Naive thymus-derived CD4-positive, alpha-beta T cell (primary cell): Measurements from ENCODE around the gene GNG13. TPM values are rescaled to one million over a fixed set of nuclear protein-coding genes. Genes with fewer than 3 reads are reported as not detected.

ENCODE experiments used
- ATAC-seq: fragments of 150-1000 bp; cut with Tn5 transposase; 2 replicates; pipeline ENCODE4 v1.10.0; 2021; ENCODE audit warnings: mild to moderate bottlenecking, moderate library complexity
- CTCF ChIA-PET: fragments of 350-600 bp; sonication (Branson Sonifier 250); formaldehyde crosslinking; loops from one replicate; lab custom pipeline; 2021; ENCODE audit warnings: antibody characterized with exemption; lab: Charles Lee
- POLR2A ChIA-PET: fragments of 350-600 bp; sonication (Branson Sonifier 250); formaldehyde crosslinking; loops from one replicate; lab custom pipeline; 2021; ENCODE audit warnings: antibody characterized with exemption, inconsistent platforms; lab: Charles Lee
- DNase-seq, 9 donors: peaks; one replicate each; pipeline versions ENCODE4 v3.0.0 to v3.0.0-alpha.2; 2020 to 2022; ENCODE audit warnings: mixed read lengths in 1 of 9
- H3K27ac ChIP-seq: one replicate; pipeline ENCODE4 v1.7.0; 2013; ENCODE audit warnings: mild to moderate bottlenecking, low read depth, low read length, moderate library complexity
- H3K27me3 ChIP-seq, 2 donors: one replicate each; pipeline ENCODE4 v1.7.0; 2013; ENCODE audit warnings: low read length in 2 of 2, mild to moderate bottlenecking in 2 of 2, moderate library complexity in 2 of 2; ENCODE audit not compliant: control insufficient read depth in 2 of 2, insufficient read depth in 2 of 2
- H3K36me3 ChIP-seq, 3 experiments: 1 replicate in 2 of 3; 2 replicates in 1 of 3; pipeline ENCODE4 v1.7.0; 2013; ENCODE audit warnings: low read length in 3 of 3, mild to moderate bottlenecking in 3 of 3, moderate library complexity in 1 of 3; ENCODE audit not compliant: insufficient read depth in 3 of 3, control insufficient read depth in 2 of 3
- H3K4me1 ChIP-seq, 2 donors: one replicate each; pipeline ENCODE4 v1.7.0; 2013; ENCODE audit warnings: low read length in 2 of 2, mild to moderate bottlenecking in 2 of 2, moderate library complexity in 1 of 2; ENCODE audit not compliant: control insufficient read depth in 2 of 2, insufficient read depth in 2 of 2
- H3K4me3 ChIP-seq: 2 replicates; pipeline ENCODE4 v1.7.0; 2013; ENCODE audit warnings: mild to moderate bottlenecking, low read length
- H3K9me3 ChIP-seq, 3 experiments: 1 replicate in 2 of 3; 2 replicates in 1 of 3; pipeline ENCODE4 v1.7.0; 2013; ENCODE audit warnings: low read length in 3 of 3; ENCODE audit not compliant: control insufficient read depth in 2 of 3
- H3K27ac Mint-ChIP-seq, 9 donors: one replicate each; pipeline ENCODE4 v1.8.0; 2020 to 2022; ENCODE audit warnings: mixed read lengths in 9 of 9, mild to moderate bottlenecking in 8 of 9, moderate library complexity in 5 of 9, inconsistent platforms in 2 of 9
- H3K27me3 Mint-ChIP-seq, 5 donors: one replicate each; pipeline ENCODE4 v1.8.0; 2021 to 2022; ENCODE audit warnings: mixed read lengths in 5 of 5, mild to moderate bottlenecking in 1 of 5
- H3K36me3 Mint-ChIP-seq, 5 donors: one replicate each; pipeline ENCODE4 v1.8.0; 2020 to 2022; ENCODE audit warnings: mixed read lengths in 5 of 5, mild to moderate bottlenecking in 3 of 5, inconsistent platforms in 1 of 5
- H3K4me1 Mint-ChIP-seq, 7 donors: one replicate each; pipeline ENCODE4 v1.8.0; 2020 to 2022; ENCODE audit warnings: mixed read lengths in 7 of 7, mild to moderate bottlenecking in 3 of 7, inconsistent platforms in 1 of 7
- H3K4me3 Mint-ChIP-seq, 10 donors: one replicate each; pipeline ENCODE4 v1.8.0; 2020 to 2022; ENCODE audit warnings: mild to moderate bottlenecking in 10 of 10, mixed read lengths in 10 of 10, moderate library complexity in 6 of 10, inconsistent platforms in 2 of 10
- H3K9me3 Mint-ChIP-seq, 11 donors: one replicate each; pipeline ENCODE4 v1.8.0; 2020 to 2022; ENCODE audit warnings: mixed read lengths in 11 of 11, mild to moderate bottlenecking in 4 of 11, inconsistent platforms in 1 of 11, moderate library complexity in 1 of 11
- intact Hi-C, 2 donors: fragments of 100-400 bp; cut with micrococcal nuclease; formaldehyde crosslinking; loops; one replicate each; pipeline ENCODE4 v1.15.1; 2023
- polyA plus RNA-seq, 2 donors: library from polyadenylated mRNA; unstranded; fragments of 300-500 nt; fragmentation: Illumina TruSeq; gene quantifications; one replicate each; pipeline ENCODE4 v1.2.3, GENCODE V29; 2021
- total RNA-seq, 6 experiments: library from RNA in 5 of 6; stranded (reverse) in 5 of 6; gene quantifications; 1 replicate in 5 of 6; 2 replicates in 1 of 6; pipeline ENCODE4 v1.2.3 and lab custom pipeline; 2021 to 2026

GNG13 gene
- total and polyA plus RNA-seq, 7 experiments from 2014 or later, result not detected

DNA sequence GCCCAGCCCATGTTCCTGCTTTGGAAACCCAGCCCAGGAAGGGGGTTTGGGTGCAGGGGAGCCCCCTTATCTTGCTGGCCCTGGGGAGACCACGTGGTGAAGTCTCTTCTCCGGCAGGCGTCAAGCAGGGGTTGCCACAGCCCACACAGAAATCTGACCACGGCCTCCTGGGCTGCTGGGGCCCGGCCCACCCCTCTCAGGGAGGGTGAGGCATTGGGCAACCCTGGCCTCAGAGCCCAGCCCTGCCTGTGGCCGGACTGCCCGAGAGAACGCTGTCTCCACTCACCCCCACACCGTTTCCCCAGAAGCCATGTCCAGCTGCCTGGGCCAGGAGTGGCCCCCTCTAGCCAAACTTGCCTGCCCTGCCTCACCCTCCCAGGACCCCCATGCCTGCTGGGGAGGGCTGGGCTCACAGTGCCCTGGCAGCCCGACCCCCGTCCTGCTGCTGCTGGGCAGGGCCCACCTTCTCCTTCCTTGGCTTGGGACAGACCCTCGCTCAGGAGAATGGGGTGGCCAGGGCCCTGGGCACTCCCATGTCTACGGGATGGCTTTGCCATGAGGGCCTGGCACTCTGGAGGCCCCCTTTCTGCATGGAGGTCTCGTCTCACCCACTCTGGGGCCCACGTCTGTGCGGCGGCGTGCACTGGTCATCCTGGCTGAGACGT lies 19.1 kb downstream of the GNG13 start:
- H3K4me1 Mint-ChIP-seq, result peaks cover 0 to 7% (median 4%) of the 10 kb centered on the region in 7 donors
- DNase-seq (no peak), ATAC-seq (no peak)
- Histone ChIP-seq H3K27ac (no peak overlapping the region), H3K9me3 (no peaks in the 10 kb centered on the region), H3K36me3 (peaks cover 0 to 9% (median 0%) of the 10 kb centered on the region in 3 experiments), H3K4me3 (no peak overlapping the region), H3K27me3 (no peaks in the 10 kb centered on the region), H3K4me1 (no peaks in the 10 kb centered on the region)
- H3K36me3 Mint-ChIP-seq, result no peaks in the 10 kb centered on the region
- H3K9me3 Mint-ChIP-seq, result peaks cover 0 to 2% (median 0%) of the 10 kb centered on the region in 11 donors
- ChIA-PET POLR2A (no interaction called here), CTCF (no interaction called here)
- H3K27me3 Mint-ChIP-seq, result no peaks in the 10 kb centered on the region
- no peak overlapping the region for H3K4me3 Mint-ChIP-seq
- no peak overlapping the region for H3K27ac Mint-ChIP-seq
- intact Hi-C loops, result no loop called here

DNA sequence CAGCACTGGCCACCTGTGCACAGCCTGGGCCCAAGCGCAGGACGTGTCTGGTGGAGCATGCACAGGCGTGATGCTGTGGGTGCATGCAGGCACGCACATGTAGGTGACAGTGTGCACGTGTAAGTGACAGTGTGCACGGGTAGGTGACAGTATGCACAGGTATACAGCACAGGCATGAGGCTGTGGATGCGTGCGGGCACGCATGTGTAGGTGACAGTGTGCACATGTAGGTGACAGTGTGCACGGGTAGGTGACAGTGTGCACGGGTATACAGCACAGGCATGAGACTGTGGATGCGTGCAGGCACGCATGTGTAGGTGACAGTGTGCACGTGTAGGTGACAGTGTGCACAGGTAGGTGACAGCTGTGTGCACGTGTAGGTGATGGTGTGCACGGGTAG lies 20.2 kb downstream of the GNG13 start:
- intact Hi-C loops, result no loop called here
- no peaks in the 10 kb centered on the region for H3K9me3 Mint-ChIP-seq
- no peaks in the 10 kb centered on the region for H3K9me3 ChIP-seq
- H3K36me3 Mint-ChIP-seq, result no peaks in the 10 kb centered on the region
- ChIA-PET POLR2A (no interaction called here), CTCF (no interaction called here)
- H3K27me3 ChIP-seq, result no peaks in the 10 kb centered on the region
- no peak overlapping the region for H3K4me3 Mint-ChIP-seq
- ATAC-seq, result no peak
- H3K4me3 ChIP-seq, result no peak overlapping the region
- no peak overlapping the region for H3K27ac Mint-ChIP-seq
- H3K4me1 ChIP-seq, result no peaks in the 10 kb centered on the region
- H3K36me3 ChIP-seq, result no peaks in the 10 kb centered on the region
- peaks cover 0 to 5% (median 2%) of the 10 kb centered on the region in 7 donors for H3K4me1 Mint-ChIP-seq
- H3K27me3 Mint-ChIP-seq, result no peaks in the 10 kb centered on the region
- H3K27ac ChIP-seq, result no peak overlapping the region
- no peak for DNase-seq

DNA sequence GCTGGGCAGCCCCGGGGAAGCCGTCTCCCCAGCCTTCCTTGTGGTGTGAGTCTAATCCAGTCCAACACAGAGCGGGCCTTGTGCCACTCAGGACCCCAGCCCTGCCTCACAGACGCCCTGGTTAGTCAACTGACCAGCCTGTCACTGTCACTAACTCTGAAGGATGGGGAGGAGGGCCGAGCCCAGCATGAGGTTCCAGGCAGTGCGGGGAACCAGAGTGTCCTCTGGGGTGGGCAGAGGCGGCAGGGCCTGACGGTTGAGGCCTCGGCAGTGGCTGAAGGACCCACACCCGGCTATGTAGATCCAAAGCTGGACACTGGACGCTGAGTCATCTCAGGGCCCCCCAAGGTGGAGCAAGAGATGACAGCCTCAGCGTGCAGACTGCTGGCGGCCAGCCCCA lies 21.0 kb downstream of the GNG13 start:
- intact Hi-C loops, result no loop called here
- H3K27ac ChIP-seq, result no peak overlapping the region
- ChIA-PET POLR2A (no interaction called here), CTCF (no interaction called here)
- no peak overlapping the region for H3K27ac Mint-ChIP-seq
- H3K9me3 Mint-ChIP-seq, result no peaks in the 10 kb centered on the region
- H3K27me3 ChIP-seq, result no peaks in the 10 kb centered on the region
- H3K4me1 ChIP-seq, result no peaks in the 10 kb centered on the region
- H3K36me3 ChIP-seq, result no peaks in the 10 kb centered on the region
- H3K27me3 Mint-ChIP-seq, result no peaks in the 10 kb centered on the region
- peaks cover 0 to 2% (median 0%) of the 10 kb centered on the region in 7 donors for H3K4me1 Mint-ChIP-seq
- ATAC-seq (no peak), DNase-seq (no peak)
- no peaks in the 10 kb centered on the region for H3K36me3 Mint-ChIP-seq
- no peak overlapping the region for H3K4me3 Mint-ChIP-seq
- H3K4me3 ChIP-seq, result no peak overlapping the region
- H3K9me3 ChIP-seq, result no peaks in the 10 kb centered on the region

GRCh38 chr16:778909-779527 lies 21.5 kb downstream of the GNG13 start:
- CTCF ChIA-PET, result no interaction called here
- no peaks in the 10 kb centered on the region for H3K36me3 Mint-ChIP-seq
- peaks cover 0 to 2% (median 0%) of the 10 kb centered on the region in 7 donors for H3K4me1 Mint-ChIP-seq
- H3K9me3 Mint-ChIP-seq, result no peaks in the 10 kb centered on the region
- no peak for ATAC-seq
- intact Hi-C loops, result no loop called here
- Histone ChIP-seq H3K4me1 (no peaks in the 10 kb centered on the region), H3K9me3 (no peaks in the 10 kb centered on the region), H3K27ac (no peak overlapping the region), H3K27me3 (no peaks in the 10 kb centered on the region), H3K36me3 (no peaks in the 10 kb centered on the region), H3K4me3 (no peak overlapping the region)
- DNase-seq, result no peak
- no peaks in the 10 kb centered on the region for H3K27me3 Mint-ChIP-seq
- no peak overlapping the region for H3K27ac Mint-ChIP-seq
- no peak overlapping the region for H3K4me3 Mint-ChIP-seq
- POLR2A ChIA-PET, result no interaction called here

DNA sequence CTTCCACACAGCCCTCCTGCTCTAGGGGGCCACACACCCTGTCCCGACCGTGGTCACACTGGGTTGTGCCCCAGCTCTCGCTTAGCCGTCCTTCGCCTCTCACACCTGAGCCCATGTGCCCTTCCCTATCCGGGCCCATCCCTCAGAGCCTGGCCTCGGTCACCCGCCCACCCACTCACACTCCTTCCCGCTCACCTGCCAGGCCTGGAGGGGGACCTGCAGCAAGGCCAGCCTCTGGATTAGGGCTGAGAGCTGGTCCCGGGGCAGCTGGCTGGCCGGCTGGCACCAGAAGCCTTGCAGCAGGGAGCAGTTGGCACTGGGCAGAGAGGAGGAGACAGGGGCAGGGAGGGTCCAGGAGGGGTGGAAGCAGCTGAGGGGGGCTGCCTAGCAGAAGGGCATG lies 22.1 kb downstream of the GNG13 start:
- Mint-ChIP-seq H3K4me1 (peaks cover 0 to 2% (median 0%) of the 10 kb centered on the region in 7 donors), H3K27ac (no peak overlapping the region), H3K4me3 (no peak overlapping the region), H3K9me3 (no peaks in the 10 kb centered on the region), H3K27me3 (no peaks in the 10 kb centered on the region), H3K36me3 (no peaks in the 10 kb centered on the region)
- Histone ChIP-seq H3K4me1 (no peaks in the 10 kb centered on the region), H3K9me3 (no peaks in the 10 kb centered on the region), H3K36me3 (no peaks in the 10 kb centered on the region), H3K27me3 (no peaks in the 10 kb centered on the region), H3K4me3 (no peak overlapping the region), H3K27ac (no peak overlapping the region)
- CTCF ChIA-PET, result no interaction called here
- intact Hi-C loops, result no loop called here
- POLR2A ChIA-PET, result no interaction called here
- DNase-seq (no peak), ATAC-seq (no peak)

GRCh38 chr16:777826-778225 lies 22.7 kb downstream of the GNG13 start:
- H3K4me3 ChIP-seq, result no peak overlapping the region
- H3K4me1 Mint-ChIP-seq, result peaks cover 0 to 2% (median 0%) of the 10 kb centered on the region in 7 donors
- H3K27me3 Mint-ChIP-seq, result no peaks in the 10 kb centered on the region
- ATAC-seq (no peak), DNase-seq (no peak)
- CTCF ChIA-PET, result no interaction called here
- H3K36me3 Mint-ChIP-seq, result no peaks in the 10 kb centered on the region
- H3K36me3 ChIP-seq, result no peaks in the 10 kb centered on the region
- no peak overlapping the region for H3K27ac Mint-ChIP-seq
- intact Hi-C loops, result no loop called here
- H3K9me3 Mint-ChIP-seq, result no peaks in the 10 kb centered on the region
- no peak overlapping the region for H3K4me3 Mint-ChIP-seq
- H3K9me3 ChIP-seq, result no peaks in the 10 kb centered on the region
- no peaks in the 10 kb centered on the region for H3K27me3 ChIP-seq
- POLR2A ChIA-PET, result no interaction called here
- no peaks in the 10 kb centered on the region for H3K4me1 ChIP-seq
- H3K27ac ChIP-seq, result no peak overlapping the region

- POLR2A ChIA-PET, result interaction anchor here (0.7 kb wide), 1 partner anchor 53 kb away, joined by 4 read pairs; no protein-coding TSS in a partner anchor
- intact Hi-C loops, result no loop called here
- Histone ChIP-seq H3K27me3 (no peaks in the 10 kb centered on the region), H3K9me3 (no peaks in the 10 kb centered on the region), H3K36me3 (no peaks in the 10 kb centered on the region), H3K4me3 (no peak overlapping the region), H3K27ac (no peak overlapping the region), H3K4me1 (no peaks in the 10 kb centered on the region)
- peaks cover 0 to 2% (median 0%) of the 10 kb centered on the region in 7 donors for H3K4me1 Mint-ChIP-seq
- H3K4me3 Mint-ChIP-seq, result no peak overlapping the region
- ATAC-seq (no peak), DNase-seq (no peak)
- H3K27ac Mint-ChIP-seq, result no peak overlapping the region
- no peaks in the 10 kb centered on the region for H3K9me3 Mint-ChIP-seq
- CTCF ChIA-PET, result no interaction called here
- no peaks in the 10 kb centered on the region for H3K27me3 Mint-ChIP-seq
- no peaks in the 10 kb centered on the region for H3K36me3 Mint-ChIP-seq
These were observed 23.7 kb downstream of the GNG13 start for GRCh38 chr16:776824-777223.
